Mesothelial cell of epicardium (in vitro differentiated cells): ENCODE results near the gene PAGE1. TPM values are rescaled to one million over a fixed set of nuclear protein-coding genes. Genes with fewer than 3 reads are reported as not detected.
"Not testable (repeated sequence)": the region's sequence is repeated elsewhere in the genome, so short reads cannot be mapped to it uniquely, and the experiment has no call there.

Source experiments
- DNase-seq, 2 experiments: peaks; one replicate each; pipeline ENCODE4 v3.0.0; 2021; ENCODE audit warnings: low spot score in 2 of 2; ENCODE audit not compliant: unreplicated experiment in 2 of 2
- H3K27ac Mint-ChIP-seq: 2 replicates; pipeline ENCODE4 v1.8.0; 2021; ENCODE audit warnings: mixed read lengths
- H3K27me3 Mint-ChIP-seq: 2 replicates; pipeline ENCODE4 v1.8.0; 2021; ENCODE audit warnings: low read depth, mixed read lengths
- H3K36me3 Mint-ChIP-seq: 2 replicates; pipeline ENCODE4 v1.8.0; 2021; ENCODE audit warnings: mixed read lengths
- H3K4me1 Mint-ChIP-seq: 2 replicates; pipeline ENCODE4 v1.8.0; 2021; ENCODE audit warnings: mixed read lengths
- H3K4me3 Mint-ChIP-seq: 2 replicates; pipeline ENCODE4 v1.8.0; 2021; ENCODE audit warnings: mild to moderate bottlenecking, moderate library complexity, mixed read lengths
- H3K9me3 Mint-ChIP-seq: 2 replicates; pipeline ENCODE4 v1.8.0; 2021; ENCODE audit warnings: mixed read lengths
- total RNA-seq: library from RNA; stranded (reverse); gene quantifications from 3 replicates; pipeline ENCODE4 v1.2.1, GENCODE V29; 2021
- TF ChIP-seq, protein P1 (sequence below): fragments of 200-600 bp; sonication (generic); IDR thresholded peaks from one replicate; pipeline ENCODE4 v1.5.0; 2021; ENCODE audit warnings: antibody characterized with exemption; ENCODE audit not compliant: unreplicated experiment

PAGE1 gene, protein sequence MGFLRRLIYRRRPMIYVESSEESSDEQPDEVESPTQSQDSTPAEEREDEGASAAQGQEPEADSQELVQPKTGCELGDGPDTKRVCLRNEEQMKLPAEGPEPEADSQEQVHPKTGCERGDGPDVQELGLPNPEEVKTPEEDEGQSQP
- total RNA-seq: not detected in 3 replicates

DNA sequence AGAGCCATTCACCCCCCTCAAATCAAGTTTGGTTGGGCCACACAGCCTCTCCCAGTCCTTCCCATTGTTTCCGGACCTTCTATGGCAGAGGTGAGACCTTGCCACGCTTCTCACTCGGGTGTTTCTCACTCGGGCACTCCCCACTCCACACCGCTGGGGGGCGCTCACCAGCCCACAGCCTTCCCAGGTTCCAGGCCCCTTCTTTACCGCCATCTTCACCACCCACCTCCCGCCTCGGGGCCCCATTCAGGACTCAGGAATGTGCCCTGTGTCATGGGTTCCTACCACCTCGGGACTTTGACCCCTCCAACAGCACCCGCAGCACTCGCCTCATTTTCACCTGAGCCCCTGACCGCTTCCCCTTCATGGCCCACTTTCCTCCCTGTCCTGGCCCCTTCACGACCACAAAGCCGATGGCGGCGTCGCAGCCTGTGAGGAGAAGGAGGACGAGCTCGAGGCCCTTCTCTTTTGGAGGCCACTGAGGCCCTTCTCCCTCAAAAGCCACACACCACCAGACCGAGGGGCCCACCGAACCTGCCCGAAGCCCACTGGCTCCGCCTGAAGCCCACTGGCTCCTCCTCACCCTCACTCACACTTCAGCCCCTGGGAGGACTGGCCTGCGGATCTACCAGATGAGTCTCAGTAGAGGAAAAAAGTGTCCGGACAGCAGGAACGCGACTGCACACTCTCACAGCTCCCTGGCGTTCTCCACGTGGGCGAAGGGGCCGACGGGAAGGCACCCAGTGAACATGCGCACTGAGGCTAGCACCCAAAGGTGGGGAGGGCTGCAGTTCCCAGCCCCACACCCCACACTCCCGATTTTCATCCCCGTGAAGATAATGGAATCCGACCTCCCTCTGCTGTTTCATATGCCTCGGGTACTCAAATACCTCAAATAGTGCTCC lies at the start of gene PAGE1:
Gene PAGE1, minus strand, starts transcription at position 709 of the 905 bp plus-strand sequence. CDS start 1,214 bp downstream, outside the sequence.
- Mint-ChIP-seq H3K27me3 (peaks cover 2% of the 10 kb centered on the region), H3K9me3 (peaks cover 23% of the 10 kb centered on the region), H3K36me3 (no peaks in the 10 kb centered on the region), H3K27ac (no peak within 1 kb of the TSS), H3K4me3 (no peak within 1 kb of the TSS), H3K4me1 (no peaks in the 10 kb centered on the region)
- DNase-seq: no peak
- TF ChIP-seq, protein P1, sequence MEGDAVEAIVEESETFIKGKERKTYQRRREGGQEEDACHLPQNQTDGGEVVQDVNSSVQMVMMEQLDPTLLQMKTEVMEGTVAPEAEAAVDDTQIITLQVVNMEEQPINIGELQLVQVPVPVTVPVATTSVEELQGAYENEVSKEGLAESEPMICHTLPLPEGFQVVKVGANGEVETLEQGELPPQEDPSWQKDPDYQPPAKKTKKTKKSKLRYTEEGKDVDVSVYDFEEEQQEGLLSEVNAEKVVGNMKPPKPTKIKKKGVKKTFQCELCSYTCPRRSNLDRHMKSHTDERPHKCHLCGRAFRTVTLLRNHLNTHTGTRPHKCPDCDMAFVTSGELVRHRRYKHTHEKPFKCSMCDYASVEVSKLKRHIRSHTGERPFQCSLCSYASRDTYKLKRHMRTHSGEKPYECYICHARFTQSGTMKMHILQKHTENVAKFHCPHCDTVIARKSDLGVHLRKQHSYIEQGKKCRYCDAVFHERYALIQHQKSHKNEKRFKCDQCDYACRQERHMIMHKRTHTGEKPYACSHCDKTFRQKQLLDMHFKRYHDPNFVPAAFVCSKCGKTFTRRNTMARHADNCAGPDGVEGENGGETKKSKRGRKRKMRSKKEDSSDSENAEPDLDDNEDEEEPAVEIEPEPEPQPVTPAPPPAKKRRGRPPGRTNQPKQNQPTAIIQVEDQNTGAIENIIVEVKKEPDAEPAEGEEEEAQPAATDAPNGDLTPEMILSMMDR: no peak

DNA sequence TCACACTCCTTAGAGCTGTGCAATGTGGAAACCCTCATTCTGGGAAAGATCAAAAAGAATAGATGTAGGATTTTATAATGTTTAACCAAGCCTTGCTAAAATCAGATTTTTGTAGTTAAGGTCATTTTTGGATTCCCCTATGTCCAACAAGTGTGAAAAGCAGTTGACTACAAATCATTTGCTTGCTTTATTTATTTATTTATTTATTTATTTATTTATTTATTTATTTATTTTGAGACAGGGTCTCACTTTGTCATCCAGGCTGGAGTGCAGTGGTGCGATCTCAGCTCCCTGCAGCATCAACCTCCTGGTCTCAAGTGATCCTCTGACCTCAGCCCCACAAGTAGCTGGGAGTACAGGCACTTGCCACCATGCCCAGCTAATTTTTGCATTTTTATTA lies 45.7 kb upstream of the PAGE1 start:
- H3K4me3 Mint-ChIP-seq, DNase-seq, H3K27ac Mint-ChIP-seq, H3K4me1 Mint-ChIP-seq, H3K27me3 Mint-ChIP-seq, H3K36me3 Mint-ChIP-seq: not testable (repeated sequence)
- H3K9me3 Mint-ChIP-seq: peaks cover 31% of the 10 kb centered on the region

DNA sequence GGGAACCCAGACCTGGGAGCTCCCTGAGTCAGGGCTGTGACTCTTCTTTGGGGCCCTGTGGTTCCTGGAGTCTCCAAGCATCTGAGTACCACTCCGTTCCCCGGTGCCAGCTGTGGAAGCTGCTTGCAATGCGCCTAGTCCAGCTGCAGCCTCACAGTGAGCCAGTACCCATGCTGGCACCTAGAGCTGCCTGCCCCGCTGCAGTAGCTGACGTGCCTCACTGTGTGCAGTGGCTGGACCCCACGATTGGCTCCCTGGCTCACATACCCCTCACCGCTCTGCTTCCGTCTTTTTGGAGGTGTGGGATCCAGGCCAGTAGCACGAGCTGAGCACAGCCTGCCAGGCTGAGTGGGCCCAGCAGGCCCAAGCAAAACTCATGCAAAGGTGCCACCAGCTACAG lies 32.1 kb upstream of the PAGE1 start:
- Mint-ChIP-seq H3K27ac (no peak overlapping the region), H3K36me3 (no peaks in the 10 kb centered on the region), H3K9me3 (peaks cover 10% of the 10 kb centered on the region), H3K4me3 (no peak overlapping the region), H3K4me1 (no peaks in the 10 kb centered on the region), H3K27me3 (no peaks in the 10 kb centered on the region)
- DNase-seq: no peak
- TF ChIP-seq, protein P1: no peak

DNA sequence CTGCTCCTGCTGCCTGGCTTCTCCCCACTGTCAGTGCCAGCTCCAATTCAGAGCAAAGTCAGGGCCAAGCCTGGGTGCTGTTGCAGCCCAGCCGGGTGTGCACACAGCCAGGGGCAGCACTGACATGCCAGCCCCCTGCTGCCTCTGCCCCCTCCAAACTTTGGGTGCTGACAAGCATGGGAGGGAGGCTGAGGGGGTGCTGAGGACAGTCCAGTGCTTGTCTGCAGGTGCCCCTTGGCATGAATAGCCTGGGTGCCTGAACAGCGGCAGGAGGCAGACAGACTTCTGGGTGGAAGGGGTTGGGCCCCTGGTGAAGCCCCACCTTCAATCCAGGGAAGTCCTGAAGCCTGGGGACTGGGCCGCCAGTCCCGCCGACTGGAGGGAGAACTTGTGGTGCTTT lies 31.2 kb upstream of the PAGE1 start:
- H3K4me1 Mint-ChIP-seq: no peaks in the 10 kb centered on the region
- TF ChIP-seq, protein P1: no peak
- no peak for DNase-seq
- no peak overlapping the region for H3K4me3 Mint-ChIP-seq
- peaks cover 11% of the 10 kb centered on the region for H3K9me3 Mint-ChIP-seq
- no peak overlapping the region for H3K27ac Mint-ChIP-seq
- H3K27me3 Mint-ChIP-seq: no peaks in the 10 kb centered on the region
- no peaks in the 10 kb centered on the region for H3K36me3 Mint-ChIP-seq

DNA sequence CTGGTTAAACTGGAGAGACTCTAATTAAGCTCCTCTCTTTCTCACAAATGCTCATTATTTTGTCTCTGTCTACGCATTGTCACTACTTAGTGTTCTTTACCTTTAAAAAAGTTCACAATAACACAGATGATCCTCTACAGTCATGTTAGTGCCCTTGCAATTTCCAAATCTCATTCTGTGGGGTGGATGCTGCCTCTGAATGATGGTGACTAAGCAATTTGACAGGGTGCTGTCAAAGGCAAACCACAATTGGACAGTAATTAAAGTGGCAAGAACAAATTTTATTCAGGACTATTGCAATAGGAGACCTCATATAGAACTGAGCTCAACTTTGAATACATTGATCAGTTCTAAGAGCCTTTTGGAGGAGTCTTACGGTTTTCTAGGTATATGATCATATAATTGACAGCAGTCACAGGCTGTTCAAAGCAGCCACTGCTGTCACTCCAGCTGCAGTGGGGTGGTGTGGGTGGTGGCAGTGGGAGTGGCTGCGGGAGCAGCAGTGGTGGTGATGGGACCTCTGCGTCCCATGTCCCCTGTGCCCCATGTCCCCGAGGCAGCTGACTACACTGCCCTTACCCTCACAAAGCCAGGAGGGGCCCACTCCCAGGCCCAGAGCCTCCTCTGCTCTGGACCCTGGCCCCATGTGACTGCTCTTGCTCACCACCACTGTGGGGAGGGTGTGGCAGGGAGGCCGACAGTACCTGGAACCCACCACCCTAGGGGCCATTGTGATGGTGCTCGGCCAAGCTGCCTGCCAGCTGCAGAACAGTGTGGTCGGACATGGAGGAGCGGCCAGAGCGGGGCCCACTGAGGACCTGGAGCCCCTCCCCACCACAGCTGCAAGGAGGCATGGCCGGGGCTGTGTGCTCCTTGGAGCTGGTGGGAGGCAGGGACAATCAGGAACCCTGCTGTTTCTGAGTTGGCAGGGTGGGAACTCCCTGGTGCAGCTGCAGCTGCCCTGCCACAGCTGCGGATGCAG lies 30.4 kb upstream of the PAGE1 start:
- no peaks in the 10 kb centered on the region for H3K4me1 Mint-ChIP-seq
- H3K36me3 Mint-ChIP-seq: no peaks in the 10 kb centered on the region
- no peak overlapping the region for H3K27ac Mint-ChIP-seq
- TF ChIP-seq, protein P1: no peak
- H3K27me3 Mint-ChIP-seq: no peaks in the 10 kb centered on the region
- no peak for DNase-seq
- H3K4me3 Mint-ChIP-seq: no peak overlapping the region
- peaks cover 16% of the 10 kb centered on the region for H3K9me3 Mint-ChIP-seq
